Measurements from ENCODE around the gene ABHD6. TPM values are rescaled to one million over a fixed set of nuclear protein-coding genes. Genes with fewer than 3 reads are reported as not detected.

ABHD6 gene
- total RNA-seq, 2 experiments from 2014 or later, result 0.71 to 1.9 TPM

DNA sequence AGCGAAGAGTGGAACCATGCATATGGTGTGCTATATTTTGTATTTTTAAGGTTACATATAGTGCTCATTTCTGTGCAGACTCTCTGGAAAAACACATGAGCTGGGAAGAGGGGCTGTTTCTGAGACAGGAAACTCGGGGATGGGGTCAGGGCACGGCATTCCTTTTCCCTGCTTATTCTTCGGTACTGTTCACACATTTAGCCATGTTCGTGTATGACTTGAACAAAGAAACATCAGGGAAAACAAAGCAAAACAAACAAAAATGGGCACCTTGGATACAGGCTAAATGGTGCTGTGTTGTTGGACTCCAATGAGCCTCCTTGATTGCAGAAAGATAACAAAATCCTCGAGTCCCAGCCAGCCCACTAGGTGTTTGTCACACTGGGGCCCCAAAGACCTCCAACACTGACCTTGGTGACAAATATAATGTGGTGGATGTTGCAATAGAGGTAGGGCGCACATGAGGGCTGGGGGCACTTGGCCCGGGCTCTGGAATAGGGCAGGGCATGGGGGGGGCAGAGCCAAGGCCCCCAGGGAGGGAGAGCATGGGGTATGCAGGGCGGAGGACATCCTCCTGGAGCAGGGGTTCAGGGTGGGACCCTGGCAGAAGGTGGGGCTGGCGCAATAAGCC lies 46.1 kb upstream of the ABHD6 start:
- DNase-seq (no peak), ATAC-seq (ENCODE audit: poor library complexity) (no peak)
- Histone ChIP-seq H3K4me1 (ENCODE audit: insufficient read depth, low read length) (peaks cover 5% of the 10 kb centered on the region), H3K27me3 (ENCODE audit: control insufficient read depth in 1 of 2, insufficient read depth in 2 of 2, low read length in 2 of 2) (no peaks in the 10 kb centered on the region), H3K36me3 (ENCODE audit: insufficient read depth, low read length) (no peaks in the 10 kb centered on the region), H3K4me3 (ENCODE audit: low read length) (no peak overlapping the region), H3K9me3 (ENCODE audit: control insufficient read depth in 1 of 2, insufficient read depth in 1 of 2, low read length in 2 of 2) (no peaks in the 10 kb centered on the region), H3K27ac (ENCODE audit: low read depth in 1 of 2, low read length in 2 of 2) (no peak overlapping the region)
- Mint-ChIP-seq H3K36me3 (ENCODE audit: low read depth) (no peaks in the 10 kb centered on the region), H3K27me3 (no peaks in the 10 kb centered on the region), H3K27ac (no peak overlapping the region), H3K4me1 (ENCODE audit: low read depth) (no peaks in the 10 kb centered on the region), H3K9me3 (no peaks in the 10 kb centered on the region), H3K4me3 (no peak overlapping the region)
- TF ChIP-seq, protein P1, sequence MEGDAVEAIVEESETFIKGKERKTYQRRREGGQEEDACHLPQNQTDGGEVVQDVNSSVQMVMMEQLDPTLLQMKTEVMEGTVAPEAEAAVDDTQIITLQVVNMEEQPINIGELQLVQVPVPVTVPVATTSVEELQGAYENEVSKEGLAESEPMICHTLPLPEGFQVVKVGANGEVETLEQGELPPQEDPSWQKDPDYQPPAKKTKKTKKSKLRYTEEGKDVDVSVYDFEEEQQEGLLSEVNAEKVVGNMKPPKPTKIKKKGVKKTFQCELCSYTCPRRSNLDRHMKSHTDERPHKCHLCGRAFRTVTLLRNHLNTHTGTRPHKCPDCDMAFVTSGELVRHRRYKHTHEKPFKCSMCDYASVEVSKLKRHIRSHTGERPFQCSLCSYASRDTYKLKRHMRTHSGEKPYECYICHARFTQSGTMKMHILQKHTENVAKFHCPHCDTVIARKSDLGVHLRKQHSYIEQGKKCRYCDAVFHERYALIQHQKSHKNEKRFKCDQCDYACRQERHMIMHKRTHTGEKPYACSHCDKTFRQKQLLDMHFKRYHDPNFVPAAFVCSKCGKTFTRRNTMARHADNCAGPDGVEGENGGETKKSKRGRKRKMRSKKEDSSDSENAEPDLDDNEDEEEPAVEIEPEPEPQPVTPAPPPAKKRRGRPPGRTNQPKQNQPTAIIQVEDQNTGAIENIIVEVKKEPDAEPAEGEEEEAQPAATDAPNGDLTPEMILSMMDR (IDR thresholded peaks at IDR 0.05), result no peak
- intact Hi-C loops (cut with DNase I, micrococcal nuclease), result no loop called here
- CTCF ChIA-PET, result no interaction called here
- POLR2A ChIA-PET, result no interaction called here

- no peaks in the 10 kb centered on the region for H3K27me3 ChIP-seq (ENCODE audit: control insufficient read depth in 1 of 2, insufficient read depth in 2 of 2, low read length in 2 of 2)
- no peak overlapping the region for H3K27ac Mint-ChIP-seq
These were observed 45.5 kb upstream of the ABHD6 start for GRCh38 chr3:58192069-58192468.

DNA sequence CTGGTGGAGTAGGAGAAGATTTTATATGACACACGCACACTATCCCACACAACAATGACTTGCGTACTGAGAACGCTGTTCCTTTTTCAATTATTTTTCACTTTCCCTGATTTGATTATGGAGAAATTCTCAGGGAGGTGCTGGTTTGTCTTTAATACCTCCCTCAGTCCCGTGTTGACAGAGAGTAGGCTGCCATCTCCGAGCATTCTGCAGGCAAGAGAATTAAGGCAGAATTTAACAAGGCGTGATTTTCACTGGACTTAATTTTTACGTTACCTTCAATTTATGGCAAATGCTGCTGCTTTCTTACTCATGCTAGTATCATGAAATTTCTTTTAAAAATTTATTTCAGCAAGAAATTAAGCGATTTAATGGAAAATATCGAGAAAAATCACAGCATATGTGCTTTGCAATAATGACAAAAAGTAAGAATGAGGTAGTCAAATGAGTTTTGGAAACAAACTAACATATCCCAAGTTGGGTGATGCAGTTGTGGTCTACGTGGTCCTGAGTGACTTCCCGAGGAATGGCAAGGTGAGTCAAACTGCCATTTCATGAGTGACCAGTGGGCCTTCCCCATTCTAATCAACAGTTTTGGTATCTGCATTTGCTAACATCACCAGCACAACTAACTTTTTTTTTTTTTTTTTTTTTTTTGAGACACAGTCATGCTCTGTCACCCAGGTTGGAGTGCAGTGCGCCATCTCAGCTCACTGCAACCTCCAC lies 43.7 kb upstream of the ABHD6 start:
- POLR2A ChIA-PET, result interaction anchor here (0.6 kb wide), 1 partner anchor 16 kb away, joined by 3 read pairs; no protein-coding TSS in a partner anchor
- H3K36me3 Mint-ChIP-seq (ENCODE audit: low read depth), result no peaks in the 10 kb centered on the region
- no peaks in the 10 kb centered on the region for H3K9me3 Mint-ChIP-seq
- TF ChIP-seq, protein P1 (IDR thresholded peaks at IDR 0.05), result no peak
- Histone ChIP-seq H3K36me3 (ENCODE audit: insufficient read depth, low read length) (no peaks in the 10 kb centered on the region), H3K4me3 (ENCODE audit: low read length) (no peak overlapping the region), H3K4me1 (ENCODE audit: insufficient read depth, low read length) (no peaks in the 10 kb centered on the region), H3K27ac (ENCODE audit: low read depth in 1 of 2, low read length in 2 of 2) (no peak overlapping the region), H3K9me3 (ENCODE audit: control insufficient read depth in 1 of 2, insufficient read depth in 1 of 2, low read length in 2 of 2) (no peaks in the 10 kb centered on the region), H3K27me3 (ENCODE audit: control insufficient read depth in 1 of 2, insufficient read depth in 2 of 2, low read length in 2 of 2) (no peaks in the 10 kb centered on the region)
- DNase-seq, result no peak
- no peak overlapping the region for H3K4me3 Mint-ChIP-seq
- CTCF ChIA-PET, result interaction anchor here (0.7 kb wide), 1 partner anchor 1648 kb away, joined by 3 read pairs; no protein-coding TSS in a partner anchor
- no peaks in the 10 kb centered on the region for H3K4me1 Mint-ChIP-seq (ENCODE audit: low read depth)
- H3K27ac Mint-ChIP-seq, result no peak overlapping the region
- no peak for ATAC-seq (ENCODE audit: poor library complexity)
- intact Hi-C loops (cut with DNase I, micrococcal nuclease), result no loop called here
- H3K27me3 Mint-ChIP-seq, result no peaks in the 10 kb centered on the region

More at GRCh38 chr3:58192069-58192468, 45.5 kb upstream of the ABHD6 start:
- no peaks in the 10 kb centered on the region for H3K4me1 Mint-ChIP-seq (ENCODE audit: low read depth)
- ATAC-seq (ENCODE audit: poor library complexity), result no peak
- TF ChIP-seq, protein P1 (IDR thresholded peaks at IDR 0.05), result no peak
- Histone ChIP-seq H3K27ac (ENCODE audit: low read depth in 1 of 2, low read length in 2 of 2) (no peak overlapping the region), H3K4me3 (ENCODE audit: low read length) (no peak overlapping the region), H3K9me3 (ENCODE audit: control insufficient read depth in 1 of 2, insufficient read depth in 1 of 2, low read length in 2 of 2) (no peaks in the 10 kb centered on the region), H3K4me1 (ENCODE audit: insufficient read depth, low read length) (peaks cover 5% of the 10 kb centered on the region), H3K36me3 (ENCODE audit: insufficient read depth, low read length) (no peaks in the 10 kb centered on the region)
- POLR2A ChIA-PET, result no interaction called here
- intact Hi-C loops (cut with DNase I, micrococcal nuclease), result no loop called here
- DNase-seq, result no peak
- CTCF ChIA-PET, result no interaction called here
- H3K4me3 Mint-ChIP-seq, result no peak overlapping the region
- H3K9me3 Mint-ChIP-seq, result no peaks in the 10 kb centered on the region
- no peaks in the 10 kb centered on the region for H3K27me3 Mint-ChIP-seq
- no peaks in the 10 kb centered on the region for H3K36me3 Mint-ChIP-seq (ENCODE audit: low read depth)
